ENCODE data around the gene WDR88.

Gene WDR88

DNA sequence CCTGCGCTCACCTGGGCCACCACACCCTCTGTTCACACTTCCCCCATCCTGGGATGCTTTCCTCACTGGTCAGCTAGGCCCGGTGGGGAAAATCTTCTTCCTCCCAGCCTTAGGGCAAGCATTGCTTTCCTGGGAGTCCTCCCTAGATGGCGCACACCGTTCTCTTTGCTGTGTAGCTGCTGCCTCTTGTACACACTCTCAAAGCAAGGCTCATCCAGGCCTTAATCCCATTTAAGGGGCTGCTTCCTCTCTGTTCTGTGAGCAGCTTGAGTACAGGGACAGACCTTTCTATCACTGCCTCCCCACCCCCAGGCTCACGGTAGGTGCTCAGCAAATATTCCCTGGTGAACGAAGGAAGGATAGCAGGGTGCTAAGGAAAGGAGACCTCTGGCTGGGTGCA lies 82.7 kb downstream of the WDR88 start:
- no peaks in the 10 kb centered on the region for H3K27me3 ChIP-seq (ENCODE audit: insufficient read depth, poor library complexity, severe bottlenecking)
- DNase-seq (ENCODE audit: low read depth in 1 of 2, low spot score in 1 of 2) = peak in 1 of 2 experiments; percentile 63
- TF ChIP-seq, protein P1, sequence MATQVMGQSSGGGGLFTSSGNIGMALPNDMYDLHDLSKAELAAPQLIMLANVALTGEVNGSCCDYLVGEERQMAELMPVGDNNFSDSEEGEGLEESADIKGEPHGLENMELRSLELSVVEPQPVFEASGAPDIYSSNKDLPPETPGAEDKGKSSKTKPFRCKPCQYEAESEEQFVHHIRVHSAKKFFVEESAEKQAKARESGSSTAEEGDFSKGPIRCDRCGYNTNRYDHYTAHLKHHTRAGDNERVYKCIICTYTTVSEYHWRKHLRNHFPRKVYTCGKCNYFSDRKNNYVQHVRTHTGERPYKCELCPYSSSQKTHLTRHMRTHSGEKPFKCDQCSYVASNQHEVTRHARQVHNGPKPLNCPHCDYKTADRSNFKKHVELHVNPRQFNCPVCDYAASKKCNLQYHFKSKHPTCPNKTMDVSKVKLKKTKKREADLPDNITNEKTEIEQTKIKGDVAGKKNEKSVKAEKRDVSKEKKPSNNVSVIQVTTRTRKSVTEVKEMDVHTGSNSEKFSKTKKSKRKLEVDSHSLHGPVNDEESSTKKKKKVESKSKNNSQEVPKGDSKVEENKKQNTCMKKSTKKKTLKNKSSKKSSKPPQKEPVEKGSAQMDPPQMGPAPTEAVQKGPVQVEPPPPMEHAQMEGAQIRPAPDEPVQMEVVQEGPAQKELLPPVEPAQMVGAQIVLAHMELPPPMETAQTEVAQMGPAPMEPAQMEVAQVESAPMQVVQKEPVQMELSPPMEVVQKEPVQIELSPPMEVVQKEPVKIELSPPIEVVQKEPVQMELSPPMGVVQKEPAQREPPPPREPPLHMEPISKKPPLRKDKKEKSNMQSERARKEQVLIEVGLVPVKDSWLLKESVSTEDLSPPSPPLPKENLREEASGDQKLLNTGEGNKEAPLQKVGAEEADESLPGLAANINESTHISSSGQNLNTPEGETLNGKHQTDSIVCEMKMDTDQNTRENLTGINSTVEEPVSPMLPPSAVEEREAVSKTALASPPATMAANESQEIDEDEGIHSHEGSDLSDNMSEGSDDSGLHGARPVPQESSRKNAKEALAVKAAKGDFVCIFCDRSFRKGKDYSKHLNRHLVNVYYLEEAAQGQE (IDR thresholded peaks at IDR 0.05; ENCODE audit: insufficient replicate concordance, low read depth) = no peak
- TF ChIP-seq GABPA (IDR thresholded peaks at IDR 0.05; ENCODE audit: low read depth) (no peak), SPI1 (IDR thresholded peaks at IDR 0.05; ENCODE audit: borderline replicate concordance, low read depth) (no peak), POLR2AphosphoS5 (IDR thresholded peaks at IDR 0.05; ENCODE audit: low read depth) (no peak)
- TF ChIP-seq, protein P2, sequence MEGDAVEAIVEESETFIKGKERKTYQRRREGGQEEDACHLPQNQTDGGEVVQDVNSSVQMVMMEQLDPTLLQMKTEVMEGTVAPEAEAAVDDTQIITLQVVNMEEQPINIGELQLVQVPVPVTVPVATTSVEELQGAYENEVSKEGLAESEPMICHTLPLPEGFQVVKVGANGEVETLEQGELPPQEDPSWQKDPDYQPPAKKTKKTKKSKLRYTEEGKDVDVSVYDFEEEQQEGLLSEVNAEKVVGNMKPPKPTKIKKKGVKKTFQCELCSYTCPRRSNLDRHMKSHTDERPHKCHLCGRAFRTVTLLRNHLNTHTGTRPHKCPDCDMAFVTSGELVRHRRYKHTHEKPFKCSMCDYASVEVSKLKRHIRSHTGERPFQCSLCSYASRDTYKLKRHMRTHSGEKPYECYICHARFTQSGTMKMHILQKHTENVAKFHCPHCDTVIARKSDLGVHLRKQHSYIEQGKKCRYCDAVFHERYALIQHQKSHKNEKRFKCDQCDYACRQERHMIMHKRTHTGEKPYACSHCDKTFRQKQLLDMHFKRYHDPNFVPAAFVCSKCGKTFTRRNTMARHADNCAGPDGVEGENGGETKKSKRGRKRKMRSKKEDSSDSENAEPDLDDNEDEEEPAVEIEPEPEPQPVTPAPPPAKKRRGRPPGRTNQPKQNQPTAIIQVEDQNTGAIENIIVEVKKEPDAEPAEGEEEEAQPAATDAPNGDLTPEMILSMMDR (IDR thresholded peaks at IDR 0.05; ENCODE audit: insufficient read depth, low read length) = peak; percentile 70
- no peak overlapping the region for H3K4me3 ChIP-seq (replicated peaks; ENCODE audit: insufficient read depth, low read length)
- no peak overlapping the region for H3K27ac ChIP-seq (replicated peaks)

DNA sequence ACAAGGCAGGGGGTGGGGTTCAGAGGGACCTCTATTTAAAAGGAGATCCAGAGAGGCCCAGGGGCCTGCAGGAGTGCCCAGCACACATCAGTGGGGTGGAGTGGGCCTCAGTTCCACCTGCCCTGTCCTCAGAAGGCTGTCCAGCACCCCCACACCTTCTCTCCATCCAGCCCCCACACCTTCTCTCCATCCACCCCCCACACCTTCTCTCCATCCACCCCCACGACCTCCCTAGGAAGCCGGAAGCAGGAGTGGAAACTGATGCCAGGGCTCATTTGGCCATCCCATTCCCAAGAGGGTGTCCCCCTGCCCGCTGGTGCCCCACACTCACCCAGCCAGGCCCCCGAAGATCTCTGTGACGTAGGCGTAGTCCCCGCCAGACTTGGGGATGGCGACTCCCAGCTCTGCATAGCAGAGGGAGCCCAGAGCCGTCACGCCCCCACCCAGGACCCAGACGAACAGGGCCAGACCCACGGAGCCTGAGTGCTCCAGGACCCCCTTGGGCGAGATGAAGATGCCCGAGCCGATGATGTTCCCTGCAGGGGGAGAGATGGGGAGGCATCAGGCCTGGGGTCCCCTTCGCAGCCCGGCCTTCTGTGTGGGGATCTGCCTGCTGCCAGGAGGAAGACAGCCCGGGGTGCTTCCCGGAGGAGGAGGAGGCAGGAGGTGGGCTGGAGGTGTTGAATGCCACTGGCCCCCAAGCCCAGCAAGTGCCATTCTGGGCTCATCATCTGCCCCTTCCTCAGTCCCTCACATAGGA lies 83.7 kb downstream of the WDR88 start:
- H3K27me3 ChIP-seq (ENCODE audit: insufficient read depth, poor library complexity, severe bottlenecking) = no peaks in the 10 kb centered on the region
- H3K27ac ChIP-seq (replicated peaks) = no peak overlapping the region
- H3K4me3 ChIP-seq (replicated peaks; ENCODE audit: insufficient read depth, low read length) = no peak overlapping the region
- TF ChIP-seq GABPA (IDR thresholded peaks at IDR 0.05; ENCODE audit: low read depth) = no peak
- no peak for TF ChIP-seq POLR2AphosphoS5 (IDR thresholded peaks at IDR 0.05; ENCODE audit: low read depth)
- TF ChIP-seq SPI1 (IDR thresholded peaks at IDR 0.05; ENCODE audit: borderline replicate concordance, low read depth) = no peak
- TF ChIP-seq, protein P1 (IDR thresholded peaks at IDR 0.05; ENCODE audit: insufficient replicate concordance, low read depth) = no peak
- TF ChIP-seq, protein P2 (IDR thresholded peaks at IDR 0.05; ENCODE audit: insufficient read depth, low read length) = no peak
- DNase-seq (ENCODE audit: low read depth in 1 of 2, low spot score in 1 of 2) = no peak

DNA sequence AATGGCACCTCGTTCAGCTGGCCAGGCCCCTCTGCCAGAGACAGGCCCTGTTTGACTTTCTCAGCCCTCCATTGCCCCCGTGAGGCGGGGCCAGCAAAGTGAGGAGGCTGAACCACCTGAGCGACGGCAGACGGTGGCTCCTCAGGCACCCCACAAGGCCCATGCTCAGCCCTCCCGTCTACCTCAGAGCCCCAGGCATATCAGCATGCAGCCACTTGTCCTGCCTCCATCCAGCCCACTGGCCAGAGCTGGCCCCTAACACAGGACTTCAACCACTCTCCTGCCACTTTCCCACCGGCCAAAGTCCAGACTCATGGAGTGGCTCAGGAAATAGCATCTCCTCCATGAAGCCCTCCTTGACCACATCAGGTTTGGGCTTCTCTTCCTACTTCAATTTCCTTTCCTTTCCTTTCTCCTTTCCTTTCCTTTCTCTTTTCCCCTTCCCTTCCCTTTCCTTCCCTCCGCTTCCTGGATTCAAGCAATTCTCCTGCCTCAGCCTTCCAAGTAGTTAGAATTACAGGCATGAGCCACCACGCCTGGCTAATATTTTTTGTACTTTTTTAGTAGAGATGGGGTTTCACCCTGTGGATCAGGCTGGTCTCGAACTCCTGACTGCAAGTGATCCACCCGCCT lies 84.4 kb downstream of the WDR88 start:
- no peak for DNase-seq (ENCODE audit: low read depth in 1 of 2, low spot score in 1 of 2)
- TF ChIP-seq, protein P1 (IDR thresholded peaks at IDR 0.05; ENCODE audit: insufficient replicate concordance, low read depth) = no peak
- TF ChIP-seq SPI1 (IDR thresholded peaks at IDR 0.05; ENCODE audit: borderline replicate concordance, low read depth) (no peak), POLR2AphosphoS5 (IDR thresholded peaks at IDR 0.05; ENCODE audit: low read depth) (no peak), GABPA (IDR thresholded peaks at IDR 0.05; ENCODE audit: low read depth) (no peak)
- TF ChIP-seq, protein P2 (IDR thresholded peaks at IDR 0.05; ENCODE audit: insufficient read depth, low read length) = no peak
- H3K27ac ChIP-seq (replicated peaks) = no peak overlapping the region
- H3K27me3 ChIP-seq (ENCODE audit: insufficient read depth, poor library complexity, severe bottlenecking) = no peaks in the 10 kb centered on the region
- H3K4me3 ChIP-seq (replicated peaks; ENCODE audit: insufficient read depth, low read length) = no peak overlapping the region
